ENCODE data around the gene CCR1.

DNA sequence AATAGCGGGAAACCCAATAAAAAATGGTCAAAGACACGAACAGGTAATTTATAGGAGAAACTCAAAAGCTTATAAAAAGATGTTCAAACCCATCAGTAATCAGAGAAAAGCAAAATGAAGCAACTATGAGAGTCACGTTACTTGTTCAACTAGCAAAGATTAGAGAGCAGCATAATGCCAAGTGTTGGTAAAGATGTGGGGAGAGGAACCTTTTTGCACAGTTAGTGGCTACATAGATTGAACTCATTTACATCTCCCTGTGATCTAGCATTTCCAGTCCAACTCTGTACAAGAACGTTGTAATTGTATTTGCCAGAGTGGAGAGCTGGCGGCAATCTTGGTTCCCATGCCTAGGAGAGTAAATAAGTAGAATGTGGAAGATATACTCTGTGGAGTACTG lies 15.2 kb downstream of the CCR1 start:
- TF ChIP-seq, protein P1, sequence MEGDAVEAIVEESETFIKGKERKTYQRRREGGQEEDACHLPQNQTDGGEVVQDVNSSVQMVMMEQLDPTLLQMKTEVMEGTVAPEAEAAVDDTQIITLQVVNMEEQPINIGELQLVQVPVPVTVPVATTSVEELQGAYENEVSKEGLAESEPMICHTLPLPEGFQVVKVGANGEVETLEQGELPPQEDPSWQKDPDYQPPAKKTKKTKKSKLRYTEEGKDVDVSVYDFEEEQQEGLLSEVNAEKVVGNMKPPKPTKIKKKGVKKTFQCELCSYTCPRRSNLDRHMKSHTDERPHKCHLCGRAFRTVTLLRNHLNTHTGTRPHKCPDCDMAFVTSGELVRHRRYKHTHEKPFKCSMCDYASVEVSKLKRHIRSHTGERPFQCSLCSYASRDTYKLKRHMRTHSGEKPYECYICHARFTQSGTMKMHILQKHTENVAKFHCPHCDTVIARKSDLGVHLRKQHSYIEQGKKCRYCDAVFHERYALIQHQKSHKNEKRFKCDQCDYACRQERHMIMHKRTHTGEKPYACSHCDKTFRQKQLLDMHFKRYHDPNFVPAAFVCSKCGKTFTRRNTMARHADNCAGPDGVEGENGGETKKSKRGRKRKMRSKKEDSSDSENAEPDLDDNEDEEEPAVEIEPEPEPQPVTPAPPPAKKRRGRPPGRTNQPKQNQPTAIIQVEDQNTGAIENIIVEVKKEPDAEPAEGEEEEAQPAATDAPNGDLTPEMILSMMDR (IDR thresholded peaks at IDR 0.05): no peak
- no peak for TF ChIP-seq POLR2A (IDR thresholded peaks at IDR 0.05)

Measured in adrenal gland (tissue), 5 donors.